PC-3 (cell line): ENCODE measurements around the gene FAM222A. TPM values are rescaled to one million over a fixed set of nuclear protein-coding genes. Genes with fewer than 3 reads are reported as not detected.

Experiments
- ATAC-seq: fragments of 200-7000 bp; cut with Tn5 transposase; 2 replicates; pipeline ENCODE4 v1.9.1; 2020; ENCODE audit warnings: mild to moderate bottlenecking, moderate library complexity
- BruUV-seq: library from RNA; stranded (reverse); fragments of 400-500 nt; replicated peaks from 2 replicates; lab custom pipeline; 2021; lab: Mats Ljungman, UMichigan
- CTCF ChIA-PET: fragments of 300-600 bp; sonication (Branson Sonifier 250); formaldehyde crosslinking; loops from one replicate; lab custom pipeline; 2022; ENCODE audit warnings: antibody characterized with exemption; lab: Charles Lee
- POLR2A ChIA-PET: fragments of 300-600 bp; sonication (Branson Sonifier 250); formaldehyde crosslinking; loops from one replicate; lab custom pipeline; 2022; ENCODE audit warnings: antibody characterized with exemption; ENCODE audit not compliant: unreplicated experiment; lab: Charles Lee
- DNase-seq: peaks from one replicate; pipeline ENCODE4 v3.0.0-alpha.2; 2015
- H2AFZ ChIP-seq: fragments of 300-600 bp; sonication (generic); 2 replicates; pipeline ENCODE4 v1.6.0; 2016; ENCODE audit warnings: antibody characterized with exemption, low read length
- H3F3A ChIP-seq: fragments of 300-600 bp; sonication (generic); one replicate; pipeline ENCODE4 v1.6.0; 2017; ENCODE audit warnings: antibody characterized with exemption, low read length, control low read depth, mild to moderate bottlenecking; ENCODE audit not compliant: unreplicated experiment
- H3K27ac ChIP-seq: fragments of 300-600 bp; sonication (generic); 2 replicates; pipeline ENCODE4 v1.5.1; 2016; ENCODE audit warnings: mild to moderate bottlenecking, low read length
- H3K27me3 ChIP-seq: fragments of 300-600 bp; sonication (generic); 2 replicates; pipeline ENCODE4 v1.6.1; 2016; ENCODE audit warnings: low read length, mixed read lengths
- H3K36me3 ChIP-seq: fragments of 300-600 bp; sonication (generic); 2 replicates; pipeline ENCODE4 v1.6.1; 2016; ENCODE audit warnings: low read depth, mixed run types, low read length, mixed read lengths
- H3K4me1 ChIP-seq: fragments of 300-600 bp; sonication (generic); 2 replicates; pipeline ENCODE4 v1.5.1; 2016; ENCODE audit warnings: low read length; ENCODE audit not compliant: insufficient read depth
- H3K4me2 ChIP-seq: fragments of 300-600 bp; sonication (generic); 2 replicates; pipeline ENCODE4 v1.6.0; 2016; ENCODE audit warnings: low read length
- H3K4me3 ChIP-seq: fragments of 300-600 bp; sonication (generic); 2 replicates; pipeline ENCODE4 v1.5.1; 2016; ENCODE audit warnings: mild to moderate bottlenecking, low read length, mixed read lengths
- H3K79me2 ChIP-seq: fragments of 300-600 bp; sonication (generic); 2 replicates; pipeline ENCODE4 v1.6.1; 2017; ENCODE audit warnings: low read length, mixed read lengths
- H3K9ac ChIP-seq: fragments of 300-600 bp; sonication (generic); 2 replicates; pipeline ENCODE4 v1.6.0; 2016; ENCODE audit warnings: mild to moderate bottlenecking, low read length
- H3K9me2 ChIP-seq: fragments of 300-600 bp; sonication (generic); replicated peaks from 2 replicates; pipeline ENCODE4 v1.6.1; 2016; ENCODE audit warnings: mixed run types, low read length, mixed read lengths
- H3K9me3 ChIP-seq: fragments of 300-600 bp; sonication (generic); 2 replicates; pipeline ENCODE4 v1.6.1; 2016; ENCODE audit warnings: low read length, mixed read lengths
- H4K20me1 ChIP-seq: fragments of 300-600 bp; sonication (generic); 2 replicates; pipeline ENCODE4 v1.6.1; 2016; ENCODE audit warnings: low read length, mixed read lengths
- CTCF ChIP-seq: fragments of 300-600 bp; sonication (generic); conservative IDR thresholded peaks from 2 replicates; pipeline ENCODE4 v1.5.1; 2017; ENCODE audit warnings: antibody characterized with exemption, low read depth, mild to moderate bottlenecking, low read length
- EZH2 ChIP-seq: fragments of 300-600 bp; sonication (generic); IDR thresholded peaks from one replicate; pipeline ENCODE4 v1.6.1; 2017; ENCODE audit warnings: antibody characterized with exemption, mild to moderate bottlenecking, low read length; ENCODE audit not compliant: unreplicated experiment
- EZH2phosphoT487 ChIP-seq: fragments of 300-600 bp; sonication (generic); IDR thresholded peaks from 2 replicates; pipeline ENCODE4 v1.6.1; 2018; ENCODE audit warnings: mild to moderate bottlenecking, antibody characterized with exemption, low read length, borderline replicate concordance
- intact Hi-C: fragments of 100-400 bp; cut with micrococcal nuclease; formaldehyde crosslinking; loops from 2 replicates; pipeline ENCODE4 v1.9.0; 2023
- total RNA-seq: library from RNA; depleted of rRNA; stranded (reverse); fragments of >200 nt; gene quantifications from 2 replicates; pipeline ENCODE4 v1.2.3, GENCODE V29; 2014

The FAM222A gene
- total RNA-seq, 1 experiment from 2014 or later = 11.7 TPM

GRCh38 chr12:109814600-109815150 is 101.0 kb downstream of the FAM222A start:
- ChIA-PET CTCF (no interaction called here), POLR2A (interaction anchor here (0.6 kb wide), 1 partner anchor 11 kb away, joined by 4 read pairs; no protein-coding TSS in a partner anchor)
- DNase-seq = no peak
- Histone ChIP-seq H3K4me1 (peaks cover 10% of the 10 kb centered on the region), H3K79me2 (no peaks in the 10 kb centered on the region), H3K27me3 (no peaks in the 10 kb centered on the region), H3K4me3 (no peak overlapping the region), H3K4me2 (no peak overlapping the region), H3K36me3 (no peaks in the 10 kb centered on the region), H3K27ac (no peak overlapping the region), H2AFZ (no peak overlapping the region), H3K9me2 (no peaks in the 10 kb centered on the region), H3K9me3 (no peaks in the 10 kb centered on the region), H3K9ac (no peak overlapping the region), H3F3A (no peaks in the 10 kb centered on the region), H4K20me1 (no peaks in the 10 kb centered on the region)
- intact Hi-C loops = no loop called here
- no TSS peak for BruUV-seq
- TF ChIP-seq EZH2phosphoT487 = no peak
- no peak for TF ChIP-seq EZH2
- no peak for TF ChIP-seq CTCF
- no peak for ATAC-seq

GRCh38 chr12:109815225-109815624 is 101.6 kb downstream of the FAM222A start:
- no peaks in the 10 kb centered on the region for H3K9me3 ChIP-seq
- ChIA-PET POLR2A (interaction anchor here (0.6 kb wide), 1 partner anchor 11 kb away, joined by 4 read pairs; no protein-coding TSS in a partner anchor), CTCF (no interaction called here)
- DNase-seq = no peak
- no peak overlapping the region for H3K9ac ChIP-seq
- BruUV-seq = no TSS peak
- intact Hi-C loops = no loop called here
- H3K27ac ChIP-seq = no peak overlapping the region
- H3K36me3 ChIP-seq = no peaks in the 10 kb centered on the region
- ATAC-seq = no peak
- H3K9me2 ChIP-seq = no peaks in the 10 kb centered on the region
- peaks cover 10% of the 10 kb centered on the region for H3K4me1 ChIP-seq
- no peak overlapping the region for H3K4me2 ChIP-seq
- H3K4me3 ChIP-seq = no peak overlapping the region
- no peaks in the 10 kb centered on the region for H3K79me2 ChIP-seq
- H2AFZ ChIP-seq = no peak overlapping the region
- no peak for TF ChIP-seq EZH2phosphoT487
- TF ChIP-seq CTCF = no peak
- no peak for TF ChIP-seq EZH2
- H4K20me1 ChIP-seq = no peaks in the 10 kb centered on the region
- no peaks in the 10 kb centered on the region for H3F3A ChIP-seq
- no peaks in the 10 kb centered on the region for H3K27me3 ChIP-seq
